Vagina (tissue), 2 donors: ENCODE data around the gene SLC35A5. TPM values are rescaled to one million over a fixed set of nuclear protein-coding genes. Genes with fewer than 3 reads are reported as not detected.
"Not testable (repeated sequence)": the region's sequence is repeated elsewhere in the genome, so short reads cannot be mapped to it uniquely, and the experiment has no call there.

Experiments
- DNase-seq, 2 donors: peaks; one replicate each; pipeline ENCODE4 v3.0.0-alpha.2; 2017; ENCODE audit errors: extremely low spot score in 2 of 2
- H3K27ac ChIP-seq: fragments of 200-600 bp; sonication (generic); one replicate; pipeline ENCODE4 v1.5.1; 2019
- H3K27me3 ChIP-seq: fragments of 200-600 bp; sonication (generic); one replicate; pipeline ENCODE4 v1.5.1; 2019
- H3K36me3 ChIP-seq, 2 donors: fragments of 200-600 bp; sonication (generic); one replicate each; pipeline ENCODE4 v1.5.1; 2017 to 2019
- H3K4me1 ChIP-seq: fragments of 200-600 bp; sonication (generic); one replicate; pipeline ENCODE4 v1.5.1; 2019
- H3K4me3 ChIP-seq, 2 donors: fragments of 200-600 bp; sonication (generic); 1 replicate in 1 of 2; 2 replicates in 1 of 2; pipeline ENCODE4 v1.5.1; 2016 to 2019
- H3K9me3 ChIP-seq: fragments of 200-600 bp; sonication (generic); one replicate; pipeline ENCODE4 v1.5.1; 2019
- POLR2A ChIP-seq, 2 donors: fragments of 450-650 bp; IDR thresholded peaks; one replicate each; pipeline ENCODE4 v1.6.1; 2017; ENCODE audit warnings: antibody characterized with exemption in 2 of 2, mild to moderate bottlenecking in 2 of 2, moderate library complexity in 2 of 2
- POLR2AphosphoS5 ChIP-seq, 2 donors: sonication (generic); formaldehyde crosslinking; IDR thresholded peaks; one replicate each; pipeline ENCODE4 v1.9.0; 2017; ENCODE audit warnings: antibody characterized with exemption in 2 of 2, mild to moderate bottlenecking in 2 of 2, low read depth in 1 of 2; ENCODE audit not compliant: insufficient read depth in 1 of 2
- intact Hi-C: fragments of 100-400 bp; cut with DNase I; formaldehyde crosslinking; loops from one replicate; pipeline ENCODE4 v1.15.1; 2023
- total RNA-seq: library from RNA; depleted of rRNA; stranded (reverse); fragments of >200 nt; gene quantifications from one replicate; pipeline ENCODE4 v1.2.3, GENCODE V29; 2016
- TF ChIP-seq, protein P1 (sequence below), 3 experiments: fragments of 450-650 bp in 2 of 3; fragments of 200-600 bp in 1 of 3; sonication (generic) in 1 of 3; IDR thresholded peaks; one replicate each; pipeline ENCODE4 v1.5.1; 2017 to 2019; ENCODE audit warnings: antibody characterized with exemption in 3 of 3, mild to moderate bottlenecking in 2 of 3, moderate library complexity in 2 of 3

SLC35A5 gene
- total RNA-seq, 1 donor from 2014 or later, result 12.8 TPM

DNA sequence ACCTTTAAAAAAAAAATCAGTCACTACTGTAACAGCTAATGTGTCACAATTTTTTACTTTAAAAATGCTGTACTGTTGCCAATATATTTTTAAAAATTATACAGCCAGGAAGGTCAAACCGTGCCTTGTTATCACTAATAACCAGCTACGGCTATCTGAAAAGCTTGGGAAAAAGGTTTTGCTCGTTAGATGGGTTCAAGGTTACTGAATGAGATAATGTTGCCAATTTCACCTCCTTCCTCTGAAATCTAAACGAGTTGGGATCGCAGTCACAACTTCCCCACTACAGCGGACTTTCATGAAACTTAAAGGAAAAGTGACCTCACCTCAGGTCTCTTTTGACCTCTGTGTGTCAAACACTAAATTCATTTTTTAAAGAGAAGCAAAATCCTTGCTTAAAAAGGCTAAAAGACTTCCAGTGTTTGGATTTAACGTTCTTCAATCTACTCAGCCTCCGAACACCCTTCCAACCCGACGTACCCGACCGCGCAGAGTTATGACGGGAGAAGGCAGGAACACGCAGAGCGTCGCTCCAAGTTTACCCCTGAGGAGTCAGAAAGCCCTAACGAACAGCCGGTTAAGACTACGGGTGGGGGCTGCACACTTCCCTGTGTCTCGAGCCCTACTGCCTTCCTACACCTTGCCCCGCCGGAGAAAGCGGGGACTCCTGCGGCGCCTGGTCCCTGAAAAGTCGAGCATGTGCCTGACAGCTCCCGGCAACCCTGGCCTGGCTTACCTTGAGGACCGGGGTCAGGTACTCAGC, 943 bp upstream of the SLC35A5 start:
- no peak for DNase-seq
- Histone ChIP-seq H3K9me3 (no peaks in the 10 kb centered on the region), H3K4me1 (peaks cover 50% of the 10 kb centered on the region), H3K36me3 (peaks cover 0 to 8% of the 10 kb centered on the region in 2 donors), H3K4me3 (peak overlapping the region; percentile 89 to 98), H3K27ac (peak overlapping the region; percentile 95), H3K27me3 (no peaks in the 10 kb centered on the region)
- intact Hi-C loops, result loop anchor here (10.0 kb wide), 1 partner anchor 74 kb away; no protein-coding TSS in a partner anchor
- TF ChIP-seq, protein P1, sequence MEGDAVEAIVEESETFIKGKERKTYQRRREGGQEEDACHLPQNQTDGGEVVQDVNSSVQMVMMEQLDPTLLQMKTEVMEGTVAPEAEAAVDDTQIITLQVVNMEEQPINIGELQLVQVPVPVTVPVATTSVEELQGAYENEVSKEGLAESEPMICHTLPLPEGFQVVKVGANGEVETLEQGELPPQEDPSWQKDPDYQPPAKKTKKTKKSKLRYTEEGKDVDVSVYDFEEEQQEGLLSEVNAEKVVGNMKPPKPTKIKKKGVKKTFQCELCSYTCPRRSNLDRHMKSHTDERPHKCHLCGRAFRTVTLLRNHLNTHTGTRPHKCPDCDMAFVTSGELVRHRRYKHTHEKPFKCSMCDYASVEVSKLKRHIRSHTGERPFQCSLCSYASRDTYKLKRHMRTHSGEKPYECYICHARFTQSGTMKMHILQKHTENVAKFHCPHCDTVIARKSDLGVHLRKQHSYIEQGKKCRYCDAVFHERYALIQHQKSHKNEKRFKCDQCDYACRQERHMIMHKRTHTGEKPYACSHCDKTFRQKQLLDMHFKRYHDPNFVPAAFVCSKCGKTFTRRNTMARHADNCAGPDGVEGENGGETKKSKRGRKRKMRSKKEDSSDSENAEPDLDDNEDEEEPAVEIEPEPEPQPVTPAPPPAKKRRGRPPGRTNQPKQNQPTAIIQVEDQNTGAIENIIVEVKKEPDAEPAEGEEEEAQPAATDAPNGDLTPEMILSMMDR (IDR thresholded peaks at IDR 0.05), result no peak
- TF ChIP-seq POLR2A (IDR thresholded peaks at IDR 0.05), result no peak
- no peak for TF ChIP-seq POLR2AphosphoS5 (IDR thresholded peaks at IDR 0.05; ENCODE audit: insufficient read depth in 1 of 2, low read depth in 1 of 2)

DNA sequence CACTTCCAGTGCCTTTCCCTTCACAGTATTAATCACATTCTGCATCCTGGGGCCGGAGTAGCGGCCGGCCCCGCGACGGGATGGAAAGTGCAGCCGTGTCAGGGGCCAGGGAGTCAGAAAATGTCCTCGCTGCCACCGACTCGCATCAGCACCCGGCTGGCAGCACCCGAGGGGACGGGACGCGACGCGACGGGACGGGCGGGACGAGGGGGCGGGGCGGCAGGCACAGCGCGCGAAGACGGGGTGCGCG, 436 bp upstream of the SLC35A5 start:
- intact Hi-C loops, result loop anchor here (10.0 kb wide), 1 partner anchor 73 kb away; no protein-coding TSS in a partner anchor
- H3K27ac ChIP-seq, result peak overlapping the region; percentile 95
- H3K36me3 ChIP-seq, result peaks cover 0 to 8% of the 10 kb centered on the region in 2 donors
- H3K9me3 ChIP-seq, result no peaks in the 10 kb centered on the region
- DNase-seq, result no peak
- peaks cover 48% of the 10 kb centered on the region for H3K4me1 ChIP-seq
- TF ChIP-seq, protein P1 (IDR thresholded peaks at IDR 0.05), result no peak
- TF ChIP-seq POLR2A (IDR thresholded peaks at IDR 0.05), result no peak
- no peak for TF ChIP-seq POLR2AphosphoS5 (IDR thresholded peaks at IDR 0.05; ENCODE audit: insufficient read depth in 1 of 2, low read depth in 1 of 2)
- H3K27me3 ChIP-seq, result no peaks in the 10 kb centered on the region
- peak overlapping the region; percentile 89 to 98 for H3K4me3 ChIP-seq

DNA sequence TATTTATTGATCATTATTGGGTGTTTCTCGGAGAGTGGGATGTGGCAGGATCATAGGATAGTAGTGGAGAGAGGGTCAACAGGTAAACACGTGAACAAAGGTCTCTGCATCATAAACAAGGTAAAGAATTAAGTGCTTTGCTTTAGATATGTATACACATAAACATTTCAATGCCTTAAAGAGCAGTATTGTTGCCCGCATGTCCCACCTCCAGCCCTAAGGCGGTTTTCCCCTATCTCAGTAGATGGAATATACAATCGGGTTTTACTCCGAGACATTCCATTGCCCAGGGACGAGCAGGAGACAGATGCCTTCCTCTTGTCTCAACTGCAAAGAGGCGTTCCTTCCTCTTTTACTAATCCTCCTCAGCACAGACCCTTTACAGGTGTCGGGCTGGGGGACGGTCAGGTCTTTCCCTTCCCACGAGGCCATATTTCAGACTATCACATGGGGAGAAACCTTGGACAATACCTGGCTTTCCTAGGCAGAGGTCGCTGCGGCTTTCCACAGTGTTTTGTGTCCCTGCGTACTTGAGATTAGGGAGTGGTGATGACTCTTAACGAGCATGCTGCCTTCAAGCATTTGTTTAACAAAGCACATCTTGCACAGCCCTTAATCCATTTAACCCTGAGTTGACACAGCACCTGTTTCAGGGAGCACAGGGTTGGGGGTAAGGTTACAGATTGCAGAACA, 2.5 kb downstream of the SLC35A5 start:
- DNase-seq, H3K9me3 ChIP-seq, H3K27me3 ChIP-seq, H3K4me3 ChIP-seq, H3K27ac ChIP-seq: not testable (repeated sequence)
- Histone ChIP-seq H3K36me3 (peaks cover 0 to 11% of the 10 kb centered on the region in 2 donors), H3K4me1 (peaks cover 34% of the 10 kb centered on the region)
- intact Hi-C loops, result loop anchor here (10.0 kb wide), 1 partner anchor 70 kb away; no protein-coding TSS in a partner anchor

DNA sequence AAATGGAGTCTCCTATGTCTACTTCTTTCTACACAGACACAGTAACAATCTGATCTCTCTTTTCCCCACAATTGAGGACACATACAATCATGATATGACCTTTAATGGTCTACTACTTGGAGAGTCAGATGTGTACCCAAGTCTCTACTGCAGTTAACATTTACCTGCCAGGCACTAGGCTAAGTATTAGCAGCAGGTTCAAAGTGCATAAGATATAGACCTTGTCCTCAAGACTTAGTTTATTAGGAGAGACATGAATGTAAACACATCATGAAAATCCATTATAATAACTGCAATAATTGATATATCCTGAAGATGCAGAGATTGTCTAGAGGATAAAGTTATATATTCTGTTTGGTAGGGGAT, 3.1 kb downstream of the SLC35A5 start:
- Histone ChIP-seq H3K4me3 (no peak overlapping the region), H3K4me1 (peaks cover 29% of the 10 kb centered on the region), H3K27ac (no peak overlapping the region), H3K36me3 (peaks cover 0 to 16% of the 10 kb centered on the region in 2 donors), H3K27me3 (no peaks in the 10 kb centered on the region), H3K9me3 (no peaks in the 10 kb centered on the region)
- intact Hi-C loops, result loop anchor here (10.0 kb wide), 1 partner anchor 70 kb away; no protein-coding TSS in a partner anchor
- TF ChIP-seq POLR2AphosphoS5 (IDR thresholded peaks at IDR 0.05; ENCODE audit: insufficient read depth in 1 of 2, low read depth in 1 of 2), result no peak
- TF ChIP-seq, protein P1 (IDR thresholded peaks at IDR 0.05), result no peak
- no peak for TF ChIP-seq POLR2A (IDR thresholded peaks at IDR 0.05)
- DNase-seq, result no peak

DNA sequence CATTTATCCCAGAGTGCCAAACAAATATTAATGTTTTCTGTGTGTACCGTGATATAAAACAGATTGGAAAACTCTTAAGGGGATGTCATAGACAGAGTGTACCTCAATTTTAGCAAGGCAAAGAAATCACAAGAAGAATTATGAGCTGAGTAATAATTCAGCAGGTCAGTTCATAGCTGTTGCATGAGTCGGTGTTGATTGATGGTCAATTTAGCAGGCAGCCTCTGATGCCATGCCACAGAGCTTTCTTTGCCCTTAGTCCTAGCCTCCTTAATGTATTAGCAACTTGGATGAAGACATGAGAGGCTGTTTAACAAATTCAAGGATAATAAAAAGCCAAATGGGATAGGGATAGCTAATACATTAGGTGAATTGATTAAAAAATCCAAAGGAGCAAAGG, 6.8 kb downstream of the SLC35A5 start:
- Histone ChIP-seq H3K9me3 (no peaks in the 10 kb centered on the region), H3K4me1 (peaks cover 6% of the 10 kb centered on the region), H3K4me3 (no peak overlapping the region), H3K36me3 (peaks cover 0 to 31% of the 10 kb centered on the region in 2 donors), H3K27me3 (no peaks in the 10 kb centered on the region), H3K27ac (no peak overlapping the region)
- intact Hi-C loops, result loop anchor here (10.0 kb wide), 1 partner anchor 66 kb away; no protein-coding TSS in a partner anchor
- DNase-seq, result no peak
- TF ChIP-seq, protein P1 (IDR thresholded peaks at IDR 0.05), result no peak
- TF ChIP-seq POLR2AphosphoS5 (IDR thresholded peaks at IDR 0.05; ENCODE audit: insufficient read depth in 1 of 2, low read depth in 1 of 2), result no peak
- TF ChIP-seq POLR2A (IDR thresholded peaks at IDR 0.05), result no peak
